ENCODE data around the gene FAM222B.
A peak's percentile ranks its signal among the peaks of the same experiment; 100 is the strongest.

The FAM222B gene

DNA sequence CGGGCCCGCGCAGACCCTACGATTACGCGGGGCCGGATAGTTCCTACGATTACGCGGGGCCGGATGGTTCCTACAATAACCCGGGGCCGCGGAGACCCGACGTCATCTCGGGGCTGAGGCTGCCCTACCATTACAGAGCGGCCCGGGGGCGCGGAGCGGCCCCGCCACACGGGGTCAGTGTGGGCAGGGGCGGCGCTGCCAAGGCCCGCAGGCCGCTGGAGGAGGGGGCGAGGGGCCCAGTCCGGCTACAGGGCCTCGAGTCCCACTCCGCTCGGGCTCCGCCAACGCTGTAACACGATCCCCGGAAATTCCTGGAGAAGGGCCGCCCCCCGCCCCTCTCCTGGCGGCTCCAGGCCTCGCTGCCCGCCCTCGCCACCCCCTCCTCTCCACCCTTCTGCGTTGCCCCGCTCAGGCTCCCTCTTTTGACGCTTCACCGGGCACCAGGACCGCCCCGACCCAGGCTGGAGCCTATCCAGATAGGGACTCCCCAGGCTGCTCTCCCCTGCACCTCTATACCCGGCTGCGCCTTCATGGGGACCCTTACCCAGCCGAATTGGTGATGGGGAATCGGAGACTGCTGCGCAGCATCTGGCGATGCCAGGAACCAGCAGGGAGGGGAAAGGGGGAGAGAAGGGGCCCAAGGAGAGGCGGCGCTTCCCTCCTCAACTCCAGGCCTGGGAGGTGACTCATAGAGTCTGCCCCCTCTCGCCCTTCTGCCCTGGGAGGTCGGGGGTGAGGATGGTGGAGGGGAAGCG is 124.8 kb downstream of the FAM222B start, which contains the start of gene RAB34:
RAB34 (minus strand) TSS at position 291 of the 755 bp plus-strand sequence. CDS start 602 bp downstream, outside the sequence.
- H3K4me3 ChIP-seq (ENCODE audit: low read depth, low read length): peak within 1 kb of the TSS; percentile 99
- H3K27me3 ChIP-seq (ENCODE audit: control insufficient read depth, insufficient read depth, low read length): no peaks in the 10 kb centered on the region
- H3K36me3 ChIP-seq (ENCODE audit: control insufficient read depth, insufficient read depth, low read length): peaks cover 42% of the 10 kb centered on the region
- H3K4me1 ChIP-seq (ENCODE audit: control insufficient read depth, insufficient read depth, low read length): peaks cover 15% of the 10 kb centered on the region
- peak within 1 kb of the TSS; percentile 73 for H3K9ac ChIP-seq (ENCODE audit: low read depth, low read length)
- H3K9me3 ChIP-seq (ENCODE audit: control insufficient read depth, insufficient read depth, low read length): no peaks in the 10 kb centered on the region

DNA sequence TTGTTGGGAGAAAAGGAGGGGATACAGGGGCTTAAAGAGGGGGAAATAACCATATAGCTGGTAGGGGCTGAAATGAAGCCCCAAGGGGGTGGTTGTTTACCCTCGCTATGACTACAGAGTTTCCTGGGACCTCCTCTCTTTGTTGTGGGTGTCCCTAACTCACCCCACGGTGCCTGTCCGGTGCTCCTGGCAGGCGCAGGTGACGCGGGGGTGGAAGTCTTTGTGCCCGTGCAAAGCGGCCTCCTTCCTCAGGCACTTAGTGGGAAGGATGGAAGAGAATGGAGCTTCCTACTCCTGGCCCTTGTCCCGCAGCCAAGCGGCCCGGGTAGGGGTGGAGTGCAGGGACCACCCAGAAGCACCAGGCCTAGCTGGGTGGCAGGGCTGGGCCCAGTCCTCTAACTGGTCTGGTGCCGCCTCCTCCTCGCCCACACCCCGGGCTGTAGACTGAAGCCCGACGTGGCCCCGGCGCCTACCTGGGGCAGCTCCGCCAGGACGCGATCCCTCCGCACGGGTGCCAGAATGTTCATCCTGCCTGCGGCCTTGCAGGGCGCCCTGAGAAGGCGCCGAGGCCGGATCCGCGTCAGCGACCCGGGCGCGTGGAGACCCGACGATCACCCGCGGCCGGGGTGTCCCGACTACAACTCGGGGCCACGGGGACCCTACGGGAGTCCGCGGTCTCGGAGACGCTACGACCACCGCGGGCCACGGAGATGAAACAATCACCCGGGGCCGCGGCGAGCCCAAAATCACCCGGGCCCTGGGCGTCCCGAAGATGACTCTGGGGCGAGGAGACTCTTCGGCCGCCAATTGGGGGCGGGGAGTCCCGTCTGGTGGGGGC is 125.6 kb downstream of the FAM222B start:
- H3K4me3 ChIP-seq (ENCODE audit: low read depth, low read length): peak overlapping the region; percentile 90
- peak overlapping the region; percentile 73 for H3K9ac ChIP-seq (ENCODE audit: low read depth, low read length)
- peaks cover 37% of the 10 kb centered on the region for H3K36me3 ChIP-seq (ENCODE audit: control insufficient read depth, insufficient read depth, low read length)
- no peaks in the 10 kb centered on the region for H3K9me3 ChIP-seq (ENCODE audit: control insufficient read depth, insufficient read depth, low read length)
- peaks cover 13% of the 10 kb centered on the region for H3K4me1 ChIP-seq (ENCODE audit: control insufficient read depth, insufficient read depth, low read length)
- no peaks in the 10 kb centered on the region for H3K27me3 ChIP-seq (ENCODE audit: control insufficient read depth, insufficient read depth, low read length)

DNA sequence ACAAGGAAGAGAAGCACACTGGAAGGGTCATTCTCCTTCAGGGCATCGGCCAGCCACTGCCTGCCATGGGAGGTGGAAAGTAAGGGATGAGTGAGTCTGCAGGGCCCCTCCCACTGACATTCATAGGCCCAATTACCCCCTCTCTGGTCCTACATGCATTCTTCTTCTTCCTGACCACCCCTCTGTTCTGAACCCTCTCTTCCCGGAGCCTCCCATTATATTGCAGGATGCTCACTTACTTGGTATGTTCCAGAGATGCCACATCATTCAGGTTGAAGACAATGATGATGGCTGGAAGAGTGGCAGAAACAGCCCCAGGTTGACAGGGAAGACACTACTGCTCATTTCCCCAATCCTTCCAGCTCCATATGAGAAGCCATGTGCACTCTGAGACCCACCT is 127.4 kb downstream of the FAM222B start:
- H3K27me3 ChIP-seq (ENCODE audit: control insufficient read depth, insufficient read depth, low read length): no peaks in the 10 kb centered on the region
- H3K9ac ChIP-seq (ENCODE audit: low read depth, low read length): no peak overlapping the region
- H3K36me3 ChIP-seq (ENCODE audit: control insufficient read depth, insufficient read depth, low read length): peaks cover 26% of the 10 kb centered on the region
- H3K4me3 ChIP-seq (ENCODE audit: low read depth, low read length): peak overlapping the region; percentile 1
- no peaks in the 10 kb centered on the region for H3K9me3 ChIP-seq (ENCODE audit: control insufficient read depth, insufficient read depth, low read length)
- H3K4me1 ChIP-seq (ENCODE audit: control insufficient read depth, insufficient read depth, low read length): peaks cover 13% of the 10 kb centered on the region

DNA sequence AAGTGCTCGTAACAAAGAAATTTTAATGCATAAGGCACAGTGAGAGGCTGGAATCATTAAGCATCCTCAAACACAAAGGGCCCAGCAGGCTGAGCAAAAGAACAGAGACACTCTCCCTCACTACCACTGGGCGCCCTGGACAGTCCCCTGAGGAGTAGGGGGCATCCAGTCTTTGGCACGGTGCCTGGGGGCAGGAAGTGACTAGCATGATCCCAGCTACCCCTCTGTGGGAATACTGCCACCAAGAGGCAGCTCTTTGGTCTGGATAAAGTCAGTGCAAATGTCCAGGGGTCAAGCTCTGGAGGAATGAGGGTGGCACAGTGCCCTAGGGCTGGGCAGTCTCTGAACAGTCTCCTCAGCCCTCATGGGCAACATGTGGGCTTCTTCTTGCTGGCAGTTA is 128.3 kb downstream of the FAM222B start:
- Histone ChIP-seq H3K9me3 (ENCODE audit: control insufficient read depth, insufficient read depth, low read length) (no peaks in the 10 kb centered on the region), H3K4me3 (ENCODE audit: low read depth, low read length) (no peak overlapping the region), H3K36me3 (ENCODE audit: control insufficient read depth, insufficient read depth, low read length) (peaks cover 22% of the 10 kb centered on the region), H3K27me3 (ENCODE audit: control insufficient read depth, insufficient read depth, low read length) (no peaks in the 10 kb centered on the region), H3K9ac (ENCODE audit: low read depth, low read length) (no peak overlapping the region), H3K4me1 (ENCODE audit: control insufficient read depth, insufficient read depth, low read length) (peaks cover 13% of the 10 kb centered on the region)

DNA sequence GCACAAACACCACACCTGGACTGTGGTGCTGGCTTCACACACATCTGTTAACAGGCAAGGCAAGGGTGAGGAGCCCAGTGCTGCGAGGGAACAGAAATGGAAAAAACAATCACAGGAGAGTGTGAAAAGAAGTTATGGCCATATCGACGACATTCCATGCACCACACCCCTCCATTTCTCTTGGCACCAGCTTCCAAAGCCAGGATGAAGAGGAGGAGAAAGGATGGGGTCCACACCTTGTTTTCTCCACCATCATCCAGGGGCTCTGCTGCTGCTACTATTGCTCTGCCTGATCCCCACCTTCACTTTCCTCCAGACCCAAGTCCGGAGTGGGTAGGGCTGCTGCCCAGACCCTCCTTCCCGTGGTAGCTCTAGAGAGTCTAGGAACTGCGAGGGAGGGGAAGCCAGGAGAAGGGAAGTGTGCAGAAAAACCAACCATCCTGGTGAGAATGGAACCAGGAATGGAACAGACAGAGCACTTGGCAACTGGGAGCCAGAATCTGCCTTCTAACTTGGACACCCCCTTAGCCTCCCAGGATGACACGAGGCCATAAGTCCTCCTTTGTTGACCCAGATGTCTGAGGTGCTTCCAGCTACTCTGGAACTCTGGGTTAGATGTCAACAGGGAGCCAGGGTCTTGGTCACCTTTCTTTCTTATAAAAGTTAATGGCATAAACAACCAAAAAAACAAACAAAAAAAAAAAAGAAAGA is 129.7 kb downstream of the FAM222B start:
- H3K36me3 ChIP-seq (ENCODE audit: control insufficient read depth, insufficient read depth, low read length): peaks cover 22% of the 10 kb centered on the region
- H3K9ac ChIP-seq (ENCODE audit: low read depth, low read length): no peak overlapping the region
- H3K4me3 ChIP-seq (ENCODE audit: low read depth, low read length): peak overlapping the region; percentile 65
- peaks cover 10% of the 10 kb centered on the region for H3K4me1 ChIP-seq (ENCODE audit: control insufficient read depth, insufficient read depth, low read length)
- no peaks in the 10 kb centered on the region for H3K9me3 ChIP-seq (ENCODE audit: control insufficient read depth, insufficient read depth, low read length)
- no peaks in the 10 kb centered on the region for H3K27me3 ChIP-seq (ENCODE audit: control insufficient read depth, insufficient read depth, low read length)

DNA sequence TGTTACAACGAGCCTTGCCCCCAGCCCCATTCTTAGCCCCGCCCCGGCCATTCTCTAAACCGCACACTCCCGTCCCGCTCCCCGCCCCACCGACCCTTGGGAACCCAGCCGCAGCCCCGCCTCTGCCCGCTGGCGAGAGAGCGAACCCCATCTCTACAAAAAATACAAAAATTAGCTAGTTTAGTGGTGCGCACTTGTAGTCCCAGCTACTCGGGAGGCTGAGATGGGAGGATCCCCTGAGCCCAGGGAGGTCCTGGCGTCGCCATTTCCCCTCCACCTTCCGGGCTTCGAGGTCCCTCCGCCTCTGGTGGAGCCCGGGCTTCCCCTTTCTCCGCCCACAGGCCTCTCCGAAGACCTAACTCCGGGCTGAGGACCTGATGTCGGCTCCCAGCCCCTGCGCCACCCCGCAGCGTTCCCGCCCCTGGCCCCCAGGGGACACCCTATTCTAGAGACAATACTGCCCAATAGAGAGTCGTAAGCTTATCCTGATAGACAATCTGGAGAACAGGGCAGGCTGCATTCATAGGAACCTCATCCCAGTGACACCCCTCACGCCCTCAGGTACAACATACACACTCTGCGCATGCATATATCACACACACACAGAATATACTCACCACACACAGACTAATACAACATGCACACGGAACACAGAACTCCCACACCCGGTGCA is 130.4 kb downstream of the FAM222B start:
- Histone ChIP-seq H3K9me3 (ENCODE audit: control insufficient read depth, insufficient read depth, low read length) (no peaks in the 10 kb centered on the region), H3K4me1 (ENCODE audit: control insufficient read depth, insufficient read depth, low read length) (peaks cover 10% of the 10 kb centered on the region), H3K36me3 (ENCODE audit: control insufficient read depth, insufficient read depth, low read length) (peaks cover 22% of the 10 kb centered on the region), H3K27me3 (ENCODE audit: control insufficient read depth, insufficient read depth, low read length) (no peaks in the 10 kb centered on the region), H3K9ac (ENCODE audit: low read depth, low read length) (peak overlapping the region; percentile 9), H3K4me3 (ENCODE audit: low read depth, low read length) (peak overlapping the region; percentile 65)

DNA sequence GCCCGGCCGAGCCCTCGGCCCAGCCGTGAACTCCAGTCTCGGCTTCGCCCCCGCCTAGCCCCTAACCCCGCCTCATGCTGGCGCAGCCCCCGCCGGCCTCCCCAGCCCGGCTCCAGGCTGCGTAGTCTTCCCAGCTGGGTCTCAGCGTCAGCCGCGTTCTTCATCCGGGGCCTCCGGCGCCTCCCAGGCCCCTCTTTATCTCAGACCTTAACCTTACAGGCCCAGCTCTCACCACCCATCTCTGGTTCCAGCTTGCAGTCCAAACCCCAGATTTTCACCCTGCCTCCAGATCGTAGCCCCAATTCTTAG is 130.9 kb downstream of the FAM222B start, which contains the start of gene PROCA1:
PROCA1 (minus strand) TSS at position 166 of the 309 bp plus-strand sequence. CDS start 228 bp downstream, outside the sequence.
- H3K9me3 ChIP-seq (ENCODE audit: control insufficient read depth, insufficient read depth, low read length): no peaks in the 10 kb centered on the region
- H3K4me1 ChIP-seq (ENCODE audit: control insufficient read depth, insufficient read depth, low read length): peaks cover 14% of the 10 kb centered on the region
- H3K27me3 ChIP-seq (ENCODE audit: control insufficient read depth, insufficient read depth, low read length): no peaks in the 10 kb centered on the region
- peak within 1 kb of the TSS; percentile 70 for H3K9ac ChIP-seq (ENCODE audit: low read depth, low read length)
- H3K36me3 ChIP-seq (ENCODE audit: control insufficient read depth, insufficient read depth, low read length): peaks cover 22% of the 10 kb centered on the region
- H3K4me3 ChIP-seq (ENCODE audit: low read depth, low read length): peak within 1 kb of the TSS; percentile 76

DNA sequence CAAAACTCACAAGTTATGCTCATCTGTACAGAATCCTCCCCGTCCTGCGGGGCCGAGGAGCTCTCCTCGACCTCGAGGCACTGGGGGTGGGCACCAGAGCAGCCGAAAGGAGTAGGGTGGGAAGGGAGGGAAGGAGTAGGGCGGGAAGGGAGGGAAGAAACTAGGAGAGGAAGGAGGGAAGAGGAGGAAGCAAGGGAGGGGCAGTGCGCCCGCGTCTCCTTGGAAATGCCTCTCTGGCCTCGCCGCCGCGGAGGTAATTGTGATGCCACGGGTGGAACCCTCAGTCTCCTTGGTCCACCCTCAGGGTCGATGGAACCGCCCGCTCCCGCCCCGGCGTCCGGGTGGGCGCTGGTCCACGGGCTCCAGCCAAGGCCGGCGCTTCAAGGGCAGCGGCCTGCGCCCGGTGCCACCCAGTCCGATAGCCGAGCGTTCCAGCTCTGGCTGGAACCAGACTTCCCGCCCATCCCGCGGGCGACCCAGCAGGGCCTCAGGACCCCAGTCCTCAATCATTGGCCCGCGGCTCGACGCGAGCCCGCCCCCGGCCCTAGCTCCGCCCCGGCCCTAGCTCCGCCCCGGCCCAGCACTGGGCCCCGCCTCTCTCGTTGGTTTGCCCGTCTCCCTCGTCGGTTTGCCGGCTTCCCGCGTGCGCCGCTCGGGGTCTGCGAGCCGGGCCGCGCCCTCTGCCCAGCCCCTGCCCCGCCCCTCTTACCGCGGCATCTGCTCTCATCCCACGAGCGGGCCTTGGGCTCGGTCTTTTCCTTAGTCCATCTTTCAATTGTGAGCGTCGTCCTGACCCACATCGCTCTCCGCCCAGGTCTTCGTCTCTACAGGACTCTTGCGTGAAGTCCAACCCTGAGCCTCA is 131.5 kb downstream of the FAM222B start:
- Histone ChIP-seq H3K9ac (ENCODE audit: low read depth, low read length) (peak overlapping the region; percentile 70), H3K4me1 (ENCODE audit: control insufficient read depth, insufficient read depth, low read length) (peaks cover 11% of the 10 kb centered on the region), H3K36me3 (ENCODE audit: control insufficient read depth, insufficient read depth, low read length) (peaks cover 22% of the 10 kb centered on the region), H3K4me3 (ENCODE audit: low read depth, low read length) (peak overlapping the region; percentile 76), H3K9me3 (ENCODE audit: control insufficient read depth, insufficient read depth, low read length) (no peaks in the 10 kb centered on the region), H3K27me3 (ENCODE audit: control insufficient read depth, insufficient read depth, low read length) (no peaks in the 10 kb centered on the region)

DNA sequence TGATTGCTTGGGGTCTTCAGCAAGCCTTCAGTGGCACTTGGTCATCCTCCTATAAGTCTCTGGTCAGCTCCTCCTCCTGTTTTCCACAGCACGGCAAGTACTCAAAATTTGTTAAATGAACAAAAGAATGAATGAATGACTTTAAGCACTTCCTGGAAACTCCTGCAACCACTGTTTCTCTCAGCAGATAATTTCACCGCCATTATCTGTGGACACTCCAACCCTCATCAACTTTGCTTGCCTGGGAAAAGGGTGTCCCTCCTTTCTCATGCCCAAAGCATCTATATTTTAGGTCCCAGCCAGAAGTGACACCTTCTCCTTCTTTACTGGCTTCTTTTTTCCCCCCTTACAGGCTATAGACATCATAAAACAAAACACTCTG is 135.3 kb downstream of the FAM222B start:
- Histone ChIP-seq H3K9me3 (ENCODE audit: control insufficient read depth, insufficient read depth, low read length) (no peaks in the 10 kb centered on the region), H3K36me3 (ENCODE audit: control insufficient read depth, insufficient read depth, low read length) (peaks cover 28% of the 10 kb centered on the region), H3K4me1 (ENCODE audit: control insufficient read depth, insufficient read depth, low read length) (peaks cover 3% of the 10 kb centered on the region), H3K4me3 (ENCODE audit: low read depth, low read length) (no peak overlapping the region), H3K9ac (ENCODE audit: low read depth, low read length) (peak overlapping the region; percentile 24), H3K27me3 (ENCODE audit: control insufficient read depth, insufficient read depth, low read length) (no peaks in the 10 kb centered on the region)

DNA sequence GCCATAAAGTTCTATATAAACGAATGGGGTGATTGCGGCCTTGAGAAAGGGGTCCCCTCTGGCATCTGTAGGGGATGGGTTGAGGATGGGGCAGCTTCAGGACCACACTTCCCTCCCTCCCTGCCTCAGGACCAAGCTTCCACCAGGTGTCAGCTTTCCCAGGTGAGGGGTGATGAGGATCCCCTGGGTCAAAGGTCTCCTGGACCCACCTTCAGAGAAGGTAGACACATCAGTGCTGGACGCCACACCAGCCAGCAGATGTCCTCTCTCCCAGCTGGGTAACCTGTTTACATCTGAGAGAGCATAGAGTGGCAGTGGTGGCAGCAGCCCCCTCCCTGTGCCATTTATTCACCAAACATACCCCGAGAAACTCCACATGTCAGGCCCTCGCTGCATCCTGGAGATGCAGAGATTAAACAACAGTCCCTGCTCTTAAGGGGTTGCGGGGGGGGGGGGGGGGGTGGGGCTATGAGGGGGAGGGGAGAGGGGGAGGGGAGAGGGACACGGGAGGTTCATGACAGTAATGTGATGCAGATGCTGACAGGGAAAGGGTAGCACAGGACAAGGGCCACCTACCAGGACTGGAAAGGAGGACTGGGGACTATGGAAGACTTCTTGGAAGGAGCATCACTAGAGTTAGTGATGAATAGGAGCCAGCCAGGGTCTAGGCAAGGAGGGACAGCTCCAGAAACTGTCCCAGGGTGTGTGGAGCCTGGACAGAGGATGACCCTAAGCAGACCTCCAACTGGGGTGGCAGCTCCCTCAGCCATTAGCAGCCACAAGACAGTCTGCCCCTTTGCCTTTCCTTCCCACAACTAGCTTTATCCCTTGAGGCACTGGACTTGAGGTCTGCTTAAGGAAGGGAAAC is 135.9 kb downstream of the FAM222B start:
- Histone ChIP-seq H3K36me3 (ENCODE audit: control insufficient read depth, insufficient read depth, low read length) (peaks cover 34% of the 10 kb centered on the region), H3K9me3 (ENCODE audit: control insufficient read depth, insufficient read depth, low read length) (no peaks in the 10 kb centered on the region), H3K27me3 (ENCODE audit: control insufficient read depth, insufficient read depth, low read length) (no peaks in the 10 kb centered on the region), H3K9ac (ENCODE audit: low read depth, low read length) (peak overlapping the region; percentile 24), H3K4me3 (ENCODE audit: low read depth, low read length) (no peak overlapping the region), H3K4me1 (ENCODE audit: control insufficient read depth, insufficient read depth, low read length) (peaks cover 3% of the 10 kb centered on the region)
